Measurements from ENCODE around the gene RUVBL1. TPM values are rescaled to one million over a fixed set of nuclear protein-coding genes. Genes with fewer than 3 reads are reported as not detected.

Gene RUVBL1
- total RNA-seq, 1 donor from 2014 or later = 18.8 TPM

DNA sequence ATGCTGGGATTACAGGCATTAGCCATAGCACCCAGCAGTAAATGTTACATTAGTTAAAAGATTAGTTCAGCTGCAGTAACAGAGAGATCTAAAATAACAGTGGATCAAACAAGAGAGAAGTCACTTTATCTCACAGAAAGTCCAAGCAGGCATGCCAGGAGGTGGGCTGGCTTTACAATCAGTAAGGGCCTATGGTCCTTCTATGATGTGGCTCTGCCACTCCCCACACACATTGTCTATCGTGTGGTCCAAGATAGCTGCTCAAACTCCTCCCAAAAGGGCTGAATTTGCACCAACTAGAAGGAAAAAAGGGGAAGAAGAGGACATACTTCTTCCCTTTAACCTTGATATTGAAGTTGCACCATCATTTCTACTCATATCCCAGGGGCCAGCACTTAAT is 4.6 kb upstream of the RUVBL1 start:
- peaks cover 3% of the 10 kb centered on the region for H3K9me3 Mint-ChIP-seq (ENCODE audit: low read depth)
- peaks cover 2% of the 10 kb centered on the region for H3K36me3 Mint-ChIP-seq (ENCODE audit: low read depth)
- TF ChIP-seq CTCF (IDR thresholded peaks at IDR 0.05) = no peak
- no peak overlapping the region for H3K4me3 Mint-ChIP-seq (ENCODE audit: unreplicated experiment)
- no peak overlapping the region for H3K27ac Mint-ChIP-seq (ENCODE audit: unreplicated experiment)
- DNase-seq (ENCODE audit: low spot score) = no peak
- peaks cover 7% of the 10 kb centered on the region for H3K4me1 Mint-ChIP-seq (ENCODE audit: low read depth)
- H3K27me3 Mint-ChIP-seq (ENCODE audit: low read depth) = no peaks in the 10 kb centered on the region

DNA sequence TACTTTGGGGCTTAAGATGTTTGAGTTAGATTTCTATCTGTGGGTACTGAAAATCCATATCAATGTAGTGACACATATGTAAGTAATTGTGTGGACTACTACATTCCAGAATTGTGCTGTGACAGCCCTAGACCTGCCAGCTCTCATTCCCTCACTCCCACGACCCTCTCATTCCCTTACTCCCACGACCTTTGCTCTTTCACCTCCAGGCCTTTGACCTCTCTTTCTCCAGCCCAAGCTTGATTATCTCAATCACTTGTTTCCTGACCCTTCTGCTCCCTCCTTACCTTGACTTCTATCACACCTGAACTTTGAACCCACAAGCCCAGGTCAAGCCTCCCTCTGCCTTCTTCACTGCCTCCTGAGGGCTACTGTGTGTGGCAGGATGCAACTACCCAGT is 3.6 kb upstream of the RUVBL1 start:
- H3K9me3 Mint-ChIP-seq (ENCODE audit: low read depth) = peaks cover 3% of the 10 kb centered on the region
- H3K27me3 Mint-ChIP-seq (ENCODE audit: low read depth) = no peaks in the 10 kb centered on the region
- H3K4me1 Mint-ChIP-seq (ENCODE audit: low read depth) = peaks cover 13% of the 10 kb centered on the region
- no peak overlapping the region for H3K27ac Mint-ChIP-seq (ENCODE audit: unreplicated experiment)
- DNase-seq (ENCODE audit: low spot score) = no peak
- no peaks in the 10 kb centered on the region for H3K36me3 Mint-ChIP-seq (ENCODE audit: low read depth)
- TF ChIP-seq CTCF (IDR thresholded peaks at IDR 0.05) = no peak
- no peak overlapping the region for H3K4me3 Mint-ChIP-seq (ENCODE audit: unreplicated experiment)

GRCh38 chr3:128123156-128123537 is 465 bp downstream of the RUVBL1 start:
- no peaks in the 10 kb centered on the region for H3K36me3 Mint-ChIP-seq (ENCODE audit: low read depth)
- peak overlapping the region; percentile 95 for H3K4me3 Mint-ChIP-seq (ENCODE audit: unreplicated experiment)
- H3K4me1 Mint-ChIP-seq (ENCODE audit: low read depth) = peaks cover 13% of the 10 kb centered on the region
- no peak for TF ChIP-seq CTCF (IDR thresholded peaks at IDR 0.05)
- no peak for DNase-seq (ENCODE audit: low spot score)
- peaks cover 3% of the 10 kb centered on the region for H3K9me3 Mint-ChIP-seq (ENCODE audit: low read depth)
- no peaks in the 10 kb centered on the region for H3K27me3 Mint-ChIP-seq (ENCODE audit: low read depth)
- peak overlapping the region; percentile 88 for H3K27ac Mint-ChIP-seq (ENCODE audit: unreplicated experiment)

DNA sequence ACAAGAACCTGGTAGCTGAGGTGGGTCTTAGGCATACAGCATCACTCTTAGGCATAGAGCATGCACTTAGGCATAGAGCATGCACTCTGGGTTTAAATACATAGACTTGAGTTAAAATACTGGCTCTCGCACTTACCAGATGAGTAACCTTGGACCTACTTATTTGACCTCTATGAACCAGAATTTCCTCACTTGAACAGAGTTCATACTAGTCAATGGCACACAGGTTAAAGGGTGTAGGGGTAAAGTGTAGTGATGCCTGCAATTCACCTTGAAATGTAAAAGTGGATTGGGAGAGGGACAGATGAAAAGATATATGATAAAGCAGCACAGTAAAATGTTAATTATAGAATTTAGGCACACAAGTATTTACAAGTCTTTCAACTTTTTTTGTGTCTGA is 1.6 kb downstream of the RUVBL1 start:
- no peak for TF ChIP-seq CTCF (IDR thresholded peaks at IDR 0.05)
- no peak overlapping the region for H3K27ac Mint-ChIP-seq (ENCODE audit: unreplicated experiment)
- peaks cover 13% of the 10 kb centered on the region for H3K4me1 Mint-ChIP-seq (ENCODE audit: low read depth)
- peaks cover 3% of the 10 kb centered on the region for H3K9me3 Mint-ChIP-seq (ENCODE audit: low read depth)
- H3K27me3 Mint-ChIP-seq (ENCODE audit: low read depth) = no peaks in the 10 kb centered on the region
- no peak overlapping the region for H3K4me3 Mint-ChIP-seq (ENCODE audit: unreplicated experiment)
- no peak for DNase-seq (ENCODE audit: low spot score)
- no peaks in the 10 kb centered on the region for H3K36me3 Mint-ChIP-seq (ENCODE audit: low read depth)

GRCh38 chr3:128113817-128114794 is 9.5 kb downstream of the RUVBL1 start:
- Mint-ChIP-seq H3K27me3 (ENCODE audit: low read depth) (no peaks in the 10 kb centered on the region), H3K4me1 (ENCODE audit: low read depth) (peaks cover 23% of the 10 kb centered on the region), H3K36me3 (ENCODE audit: low read depth) (peaks cover 9% of the 10 kb centered on the region), H3K4me3 (ENCODE audit: unreplicated experiment) (no peak overlapping the region), H3K9me3 (ENCODE audit: low read depth) (no peaks in the 10 kb centered on the region), H3K27ac (ENCODE audit: unreplicated experiment) (no peak overlapping the region)
- no peak for TF ChIP-seq CTCF (IDR thresholded peaks at IDR 0.05)
- no peak for DNase-seq (ENCODE audit: low spot score)

Measured in chondrocyte (in vitro differentiated cells).